GM23338 (cell line): ENCODE results near the gene TEX54. TPM values are rescaled to one million over a fixed set of nuclear protein-coding genes. Genes with fewer than 3 reads are reported as not detected.
"Not testable (repeated sequence)": the region's sequence is repeated elsewhere in the genome, so short reads cannot be mapped to it uniquely, and the experiment has no call there.

Experiments used
- ATAC-seq: fragments of 200-7000 bp; cut with Tn5 transposase; 3 replicates; pipeline ENCODE4 v1.9.1; 2020
- DNase-seq: peaks from one replicate; pipeline ENCODE4 v3.0.0-alpha.2; 2015; ENCODE audit warnings: low spot score
- H2AFZ ChIP-seq: fragments of 200-600 bp; sonication (generic); 2 replicates; pipeline ENCODE4 v1.8.0; 2016; ENCODE audit warnings: antibody characterized with exemption, mild to moderate bottlenecking, moderate library complexity
- H3F3A ChIP-seq: fragments of 200-600 bp; sonication (generic); replicated peaks from 2 replicates; pipeline ENCODE4 v1.8.0; 2017; ENCODE audit warnings: antibody characterized with exemption, mixed run types, low read depth
- H3K27ac ChIP-seq: fragments of 200-600 bp; sonication (generic); 2 replicates; pipeline ENCODE4 v1.6.1; 2016; ENCODE audit warnings: low read depth
- H3K27me3 ChIP-seq: fragments of 200-600 bp; sonication (generic); 2 replicates; pipeline ENCODE4 v1.8.0; 2016; ENCODE audit warnings: mild to moderate bottlenecking, mixed run types, moderate library complexity; ENCODE audit not compliant: insufficient read depth
- H3K36me3 ChIP-seq: fragments of 200-600 bp; sonication (generic); 2 replicates; pipeline ENCODE4 v1.8.0; 2016; ENCODE audit warnings: mild to moderate bottlenecking; ENCODE audit not compliant: insufficient read depth
- H3K4me1 ChIP-seq: fragments of 200-600 bp; sonication (generic); 2 replicates; pipeline ENCODE4 v1.8.0; 2016; ENCODE audit warnings: mild to moderate bottlenecking, moderate library complexity; ENCODE audit not compliant: insufficient read depth
- H3K4me2 ChIP-seq: fragments of 200-600 bp; sonication (generic); 2 replicates; pipeline ENCODE4 v1.7.1; 2017; ENCODE audit warnings: mixed run types
- H3K4me3 ChIP-seq: fragments of 200-600 bp; sonication (generic); 2 replicates; pipeline ENCODE4 v1.6.1; 2016; ENCODE audit warnings: mixed run types
- H3K79me2 ChIP-seq: fragments of 200-600 bp; sonication (generic); replicated peaks from 2 replicates; pipeline ENCODE4 v1.8.0; 2017; ENCODE audit warnings: mild to moderate bottlenecking; ENCODE audit not compliant: insufficient read depth
- H3K9me2 ChIP-seq: fragments of 200-600 bp; sonication (generic); 2 replicates; pipeline ENCODE4 v1.8.0; 2017; ENCODE audit not compliant: insufficient read depth
- H4K20me1 ChIP-seq: fragments of 200-600 bp; sonication (generic); replicated peaks from 2 replicates; pipeline ENCODE4 v1.8.0; 2017; ENCODE audit warnings: mild to moderate bottlenecking; ENCODE audit not compliant: insufficient read depth
- H3K27ac Mint-ChIP-seq: 2 replicates; pipeline ENCODE4 v1.8.0; 2020; ENCODE audit warnings: inconsistent platforms, mild to moderate bottlenecking, moderate library complexity, mixed read lengths
- H3K27me3 Mint-ChIP-seq: 3 replicates; pipeline ENCODE4 v1.8.0; 2022; ENCODE audit warnings: low read depth, mild to moderate bottlenecking, moderate library complexity, mixed read lengths, inconsistent platforms; ENCODE audit not compliant: insufficient read depth, poor library complexity
- H3K36me3 Mint-ChIP-seq: 3 replicates; pipeline ENCODE4 v1.8.0; 2021; ENCODE audit warnings: low read depth, mild to moderate bottlenecking, inconsistent platforms, moderate library complexity, mixed read lengths
- H3K4me1 Mint-ChIP-seq: 3 replicates; pipeline ENCODE4 v1.8.0; 2020; ENCODE audit warnings: mild to moderate bottlenecking, inconsistent platforms, mixed read lengths
- H3K4me3 Mint-ChIP-seq: 3 replicates; pipeline ENCODE4 v1.8.0; 2021; ENCODE audit warnings: moderate library complexity, mild to moderate bottlenecking, inconsistent platforms, mixed read lengths
- H3K9me3 Mint-ChIP-seq: 3 replicates; pipeline ENCODE4 v1.8.0; 2020; ENCODE audit warnings: moderate library complexity, mild to moderate bottlenecking, inconsistent platforms, mixed read lengths
- CREB1 ChIP-seq: fragments of 250-450 bp; sonication (Bioruptor Pico); IDR thresholded peaks from 2 replicates; pipeline ENCODE4 v1.5.0; 2020; ENCODE audit warnings: low read depth, mild to moderate bottlenecking, moderate library complexity
- ETS1 ChIP-seq: IDR thresholded peaks from 2 replicates; pipeline ENCODE4 v1.6.1; 2016; ENCODE audit warnings: antibody characterized with exemption
- EZH2 ChIP-seq: fragments of 200-600 bp; sonication (generic); IDR thresholded peaks from one replicate; pipeline ENCODE4 v1.8.0; 2017; ENCODE audit warnings: antibody characterized with exemption, mild to moderate bottlenecking, low read depth; ENCODE audit not compliant: unreplicated experiment
- EZH2phosphoT487 ChIP-seq: fragments of 200-600 bp; sonication (generic); IDR thresholded peaks from one replicate; pipeline ENCODE4 v1.8.1; 2018; ENCODE audit warnings: antibody characterized with exemption; ENCODE audit not compliant: unreplicated experiment
- JUNB ChIP-seq: IDR thresholded peaks from one replicate; pipeline ENCODE4 v1.6.1; 2016; ENCODE audit warnings: antibody characterized with exemption; ENCODE audit not compliant: unreplicated experiment
- NANOG ChIP-seq: IDR thresholded peaks from 2 replicates; pipeline ENCODE4 v1.6.1; 2016; ENCODE audit warnings: antibody characterized with exemption, borderline replicate concordance
- POLR2AphosphoS5 ChIP-seq: IDR thresholded peaks from 2 replicates; pipeline ENCODE4 v1.6.1; 2016; ENCODE audit warnings: antibody characterized with exemption, low read depth
- REST ChIP-seq: IDR thresholded peaks from one replicate; pipeline ENCODE4 v1.6.1; 2018; ENCODE audit warnings: antibody characterized with exemption; ENCODE audit not compliant: unreplicated experiment
- STAT1 ChIP-seq: IDR thresholded peaks from one replicate; pipeline ENCODE4 v1.6.1; 2016; ENCODE audit warnings: antibody characterized with exemption; ENCODE audit not compliant: unreplicated experiment
- ZNF331 ChIP-seq: fragments of 250-450 bp; sonication (Bioruptor Pico); IDR thresholded peaks from 2 replicates; pipeline ENCODE4 v1.5.0; 2020; ENCODE audit warnings: low read depth, mild to moderate bottlenecking, moderate library complexity
- polyA plus RNA-seq: library from polyadenylated mRNA; unstranded; fragments of >200 nt; fragmentation: Nextera tagmentation; extraction: Ambion mirVana; gene quantifications from 2 replicates; pipeline ENCODE4 v1.2.1, GENCODE V29; 2016
- total RNA-seq: library from RNA; depleted of rRNA; stranded (reverse); fragments of >200 nt; shearing (Covaris generic); gene quantifications from 2 replicates; pipeline ENCODE4 v1.2.3, GENCODE V29; 2014

The TEX54 gene
- total and polyA plus RNA-seq, 2 experiments from 2014 or later = 1.9 TPM; not detected in 1

- TF ChIP-seq CREB1 (CRISPR knock-in tag) (no peak), POLR2AphosphoS5 (no peak), NANOG (no peak), ZNF331 (CRISPR knock-in tag) (no peak), EZH2phosphoT487 (no peak)
Observed at GRCh38 chr11:62843466-62843865, 10.8 kb upstream of the TEX54 start (continued).

- H3K4me3 ChIP-seq = peak overlapping the region; percentile 45
- not testable (repeated sequence) for H3K9me2 ChIP-seq, H3K36me3 ChIP-seq, ATAC-seq, H3K4me3 Mint-ChIP-seq, H3K4me1 ChIP-seq, DNase-seq, H3K27me3 ChIP-seq, H4K20me1 ChIP-seq, H3K27ac Mint-ChIP-seq
- H3K79me2 ChIP-seq = peaks cover 14% of the 10 kb centered on the region
- H3K4me1 Mint-ChIP-seq = peaks cover 14% of the 10 kb centered on the region
- H3K4me2 ChIP-seq = peak overlapping the region; percentile 67
- H3F3A ChIP-seq = peaks cover 20% of the 10 kb centered on the region; the same call in 1 of the 2 replicates
- H3K27me3 Mint-ChIP-seq = peaks cover 16% of the 10 kb centered on the region
- H2AFZ ChIP-seq = 0 out of 2 replicates have a peak overlapping the region, but pooled peaks have one; percentile 54
- peaks cover 16% of the 10 kb centered on the region for H3K36me3 Mint-ChIP-seq
- peak overlapping the region; percentile 93 for H3K27ac ChIP-seq
- peaks cover 15% of the 10 kb centered on the region for H3K9me3 Mint-ChIP-seq
Observed at GRCh38 chr11:62842891-62843290, 10.2 kb upstream of the TEX54 start.

GRCh38 chr11:62842171-62842741 is 9.6 kb upstream of the TEX54 start:
- ATAC-seq (peak; percentile 6), DNase-seq (peak; percentile 67)
- H4K20me1 ChIP-seq = 0 out of 2 replicates have a peak, but pooled peaks cover 4% of the 10 kb centered on the region
- H3F3A ChIP-seq = peaks cover 20% of the 10 kb centered on the region; the same call in 1 of the 2 replicates
- H3K27ac ChIP-seq = peak overlapping the region; percentile 93
- peak overlapping the region; percentile 67 for H3K4me2 ChIP-seq
- H3K36me3 ChIP-seq = no peaks in the 10 kb centered on the region; the same call in 1 of the 2 replicates
- peak overlapping the region; percentile 45 for H3K4me3 ChIP-seq
- Mint-ChIP-seq H3K4me3 (no peak overlapping the region), H3K27ac (no peak overlapping the region), H3K4me1 (peaks cover 18% of the 10 kb centered on the region), H3K27me3 (peaks cover 19% of the 10 kb centered on the region), H3K9me3 (peaks cover 11% of the 10 kb centered on the region), H3K36me3 (peaks cover 18% of the 10 kb centered on the region)
- no peaks in the 10 kb centered on the region for H3K27me3 ChIP-seq
- peaks cover 20% of the 10 kb centered on the region for H3K79me2 ChIP-seq
- H2AFZ ChIP-seq = 0 out of 2 replicates have a peak overlapping the region, but pooled peaks have one; percentile 54
- H3K4me1 ChIP-seq = peaks cover 10% of the 10 kb centered on the region
- H3K9me2 ChIP-seq = no peaks in the 10 kb centered on the region
- TF ChIP-seq REST (no peak), ETS1 (no peak), CREB1 (CRISPR knock-in tag) (no peak), NANOG (no peak), EZH2 (no peak), JUNB (no peak), STAT1 (no peak)
